ENCODE results near the gene HGFAC.

GRCh38 chr4:3402491-3403347 lies 39.0 kb upstream of the HGFAC start:
- TF ChIP-seq CTCF (conservative IDR thresholded peaks at IDR 0.05) (no peak), EZH2 (IDR thresholded peaks at IDR 0.05; ENCODE audit: low read depth) (no peak)

Measured in PC-9 (cell line).